COLO829 (cell line): ENCODE data around the gene SLC33A1.

Experiments used
- DNase-seq: peaks from one replicate; pipeline ENCODE4 v3.0.0; 2012; ENCODE audit warnings: low spot score

The SLC33A1 gene

GRCh38 chr3:155790272-155790925 lies 63.8 kb downstream of the SLC33A1 start:
- DNase-seq = no peak

DNA sequence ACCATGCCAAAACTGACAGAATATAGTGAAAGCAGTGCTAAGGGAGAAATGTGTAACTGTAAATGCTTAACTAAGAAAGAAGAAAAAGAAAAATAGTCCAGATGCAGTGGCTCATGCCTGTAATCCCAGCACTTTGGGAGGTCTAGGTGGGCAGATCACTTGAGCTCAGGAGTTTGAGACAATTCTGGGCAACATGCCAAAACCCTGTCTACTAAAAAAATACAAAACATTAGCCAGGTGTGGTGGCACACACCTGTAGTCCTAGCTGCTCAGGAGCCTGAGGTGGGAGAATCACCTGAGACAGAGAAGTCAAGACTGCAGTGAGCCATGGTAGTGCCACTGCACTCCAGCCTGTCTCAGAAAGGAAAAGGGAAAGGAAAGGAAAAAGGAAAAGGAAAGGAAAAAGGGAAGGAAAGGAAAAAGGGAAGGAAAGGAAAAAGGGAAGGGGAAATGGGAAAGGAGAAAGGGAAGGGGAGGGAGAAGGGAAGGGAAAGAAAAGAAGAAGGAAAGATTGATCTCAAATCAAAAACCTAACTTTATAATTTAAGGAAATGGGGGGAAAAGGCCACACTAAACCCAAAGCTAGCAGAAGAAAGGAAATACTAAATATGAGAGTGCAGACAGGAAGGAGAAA lies 68.4 kb downstream of the SLC33A1 start:
- no peak for DNase-seq

DNA sequence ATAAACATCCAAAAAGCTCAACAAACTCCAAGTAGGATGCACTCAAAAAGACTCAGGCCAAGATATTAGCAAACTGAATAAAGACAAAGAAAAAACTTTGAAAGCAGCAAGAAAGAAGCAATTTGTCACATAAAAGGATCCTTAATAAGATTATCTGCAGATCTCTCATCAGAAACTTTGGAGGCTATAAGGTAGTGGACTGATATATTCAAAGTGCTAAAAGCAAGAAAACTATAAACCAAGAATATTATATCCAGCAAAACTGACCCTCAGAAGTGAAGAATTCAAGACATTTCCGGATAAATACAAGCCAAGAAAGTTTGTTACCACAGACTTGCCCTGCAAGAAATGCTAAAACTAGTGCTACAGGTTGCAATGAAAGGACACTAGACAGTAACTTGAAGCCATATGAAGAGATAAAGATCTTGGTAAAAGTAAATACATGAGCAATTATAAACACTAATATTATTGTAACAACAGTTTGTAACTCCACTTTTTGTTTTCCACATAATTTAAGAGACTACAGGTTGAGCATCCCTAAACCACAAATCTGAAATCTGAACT lies 71.8 kb downstream of the SLC33A1 start:
- no peak for DNase-seq

DNA sequence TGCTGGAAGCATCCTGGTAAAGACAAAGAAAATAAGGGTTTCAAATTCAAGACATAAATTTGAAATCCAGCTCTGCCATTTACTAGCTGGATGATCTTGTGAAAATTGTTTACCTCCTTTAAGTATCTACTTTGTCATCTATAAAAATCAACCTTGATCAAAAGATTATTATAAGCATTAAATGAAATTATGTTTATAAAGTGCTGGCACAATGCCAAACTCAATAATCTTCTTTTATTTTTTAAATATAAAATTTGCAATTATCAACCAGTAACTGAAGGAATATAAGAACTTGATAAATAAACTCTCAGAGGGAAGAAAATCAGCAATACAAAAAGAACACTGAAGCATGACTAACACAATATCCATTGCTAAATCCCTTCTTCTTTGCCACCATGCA lies 73.9 kb downstream of the SLC33A1 start:
- DNase-seq = no peak

DNA sequence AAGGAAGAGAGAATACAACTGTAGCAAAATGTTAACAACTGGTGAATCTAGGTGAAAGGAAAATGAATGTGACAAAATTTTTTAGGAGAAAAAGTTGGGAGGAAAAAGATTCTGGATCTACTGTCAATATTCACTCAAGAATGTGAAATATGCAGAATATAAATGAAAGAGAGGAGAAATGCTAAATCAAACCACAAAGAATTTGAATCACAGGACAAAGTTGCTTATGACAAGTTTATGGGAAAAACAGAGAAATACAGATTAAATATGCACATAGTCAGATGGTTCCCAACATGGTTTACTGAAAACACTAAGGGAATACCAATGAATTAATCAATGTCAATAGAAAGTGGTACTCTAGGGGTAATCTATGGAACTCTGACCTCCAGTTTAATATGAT lies 75.8 kb downstream of the SLC33A1 start:
- DNase-seq = peak; percentile 13

DNA sequence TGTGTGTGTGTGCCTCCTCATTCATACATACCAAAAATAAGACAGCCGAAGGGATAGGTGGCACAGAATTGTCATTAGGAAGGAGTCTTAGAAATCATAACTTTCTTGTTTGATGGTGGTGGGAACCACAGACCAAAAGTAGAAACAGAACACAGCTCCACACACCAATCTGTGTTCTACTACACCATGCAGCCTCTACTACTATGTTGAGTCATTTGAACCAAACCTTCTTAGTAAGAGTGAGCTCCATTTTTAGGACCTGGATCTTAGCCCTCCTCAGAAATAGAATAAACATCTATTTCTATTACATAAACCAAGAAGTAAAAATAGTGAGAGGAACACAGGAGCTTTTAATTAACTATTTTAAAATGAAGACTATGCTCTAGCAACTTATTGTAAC lies 81.4 kb downstream of the SLC33A1 start:
- no peak for DNase-seq

GRCh38 chr3:155771126-155771525 lies 83.1 kb downstream of the SLC33A1 start:
- DNase-seq = no peak
